GM18873 (cell line): ENCODE results near the gene MYO7B.
"Not testable (repeated sequence)": the region's sequence is repeated elsewhere in the genome, so short reads cannot be mapped to it uniquely, and the experiment has no call there.

Source experiments
- ATAC-seq: cut with Tn5 transposase; IDR thresholded peaks from one replicate; pipeline ENCODE4 v1.9.1; 2021; ENCODE audit warnings: mild to moderate bottlenecking, moderate library complexity, moderate number of reproducible peaks; ENCODE audit not compliant: unreplicated experiment, low FRiP score

Gene MYO7B

GRCh38 chr2:127523269-127523939 is 12.1 kb upstream of the MYO7B start:
- ATAC-seq, result no peak

DNA sequence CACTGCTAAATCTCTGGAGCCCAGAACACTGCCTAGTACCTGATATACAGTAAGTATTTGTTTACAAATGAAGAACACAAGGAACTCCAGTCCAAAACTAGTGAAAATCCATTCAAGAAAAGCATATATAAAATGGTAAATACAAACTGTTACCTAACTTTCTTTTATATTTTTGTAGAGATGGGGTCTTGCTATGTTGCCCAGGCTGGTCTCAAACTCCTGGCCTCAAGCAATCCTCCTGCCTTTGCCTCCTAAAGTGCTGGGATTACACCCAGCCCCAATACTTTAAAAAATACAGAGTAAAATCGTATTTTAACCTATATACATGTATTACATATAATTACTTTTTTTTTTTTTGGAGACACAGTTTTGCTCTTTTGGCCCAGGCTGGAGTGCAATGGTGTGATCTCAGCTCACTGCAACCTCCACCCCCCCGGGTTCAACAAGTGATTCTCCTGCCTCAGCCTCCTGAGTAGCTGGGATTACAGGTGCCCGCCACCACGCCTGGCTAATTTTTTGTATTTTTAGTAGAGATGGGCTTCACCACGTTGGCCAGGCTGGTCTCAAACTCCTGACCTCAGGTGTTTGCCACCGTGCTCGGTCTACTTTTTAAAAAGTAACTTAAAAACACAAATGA is 11.2 kb upstream of the MYO7B start:
- ATAC-seq, result not testable (repeated sequence)

- ATAC-seq, result no peak
These were observed 9.8 kb upstream of the MYO7B start for GRCh38 chr2:127525691-127526131.

DNA sequence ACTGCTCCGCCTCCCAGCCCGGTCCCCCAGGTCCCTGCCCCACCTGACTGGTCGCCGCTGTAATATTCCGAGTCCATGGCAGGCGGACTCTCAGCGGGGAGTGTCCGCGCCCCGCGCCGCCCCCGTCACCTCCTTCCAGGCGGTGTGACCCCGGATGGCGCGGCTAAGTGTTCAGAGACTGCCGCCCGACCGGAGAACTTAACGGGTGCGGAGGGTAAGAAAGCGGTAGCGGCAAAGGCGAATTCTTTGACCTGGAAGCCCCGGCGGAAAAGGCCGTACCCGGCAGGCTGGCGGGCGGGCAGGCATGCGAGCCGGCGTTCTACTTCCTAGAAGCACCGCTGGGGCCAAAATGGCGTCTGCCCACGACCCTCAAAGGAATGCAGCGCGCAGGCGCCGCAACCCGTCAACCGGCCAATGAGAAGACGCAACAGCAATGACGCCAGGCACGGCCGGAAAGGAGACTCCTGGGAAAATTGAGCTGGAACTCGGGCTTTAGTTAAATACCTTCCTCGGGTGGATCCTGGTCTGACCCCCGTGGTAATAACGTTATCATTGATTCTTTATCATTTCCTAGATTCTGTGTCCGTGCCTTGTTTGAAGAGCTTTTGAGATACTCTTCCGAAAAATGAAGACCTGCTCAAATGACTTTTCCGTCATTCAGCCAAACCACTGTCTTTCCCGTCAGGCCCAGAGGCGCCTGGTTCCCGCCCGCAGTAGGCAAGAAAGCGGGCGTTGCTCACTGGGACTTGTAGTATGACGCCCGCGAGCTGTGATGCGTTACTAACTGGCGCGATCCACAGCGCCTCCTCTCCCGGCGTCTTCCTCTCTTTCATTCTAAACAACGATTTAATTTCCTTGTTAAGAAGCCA is 9.1 kb upstream of the MYO7B start, which contains the start of gene IWS1:
Gene IWS1, minus strand, starts transcription at position 358 of the 869 bp plus-strand sequence. Its CDS starts 281 bp downstream, at position 77.
- ATAC-seq, result peak; percentile 78

DNA sequence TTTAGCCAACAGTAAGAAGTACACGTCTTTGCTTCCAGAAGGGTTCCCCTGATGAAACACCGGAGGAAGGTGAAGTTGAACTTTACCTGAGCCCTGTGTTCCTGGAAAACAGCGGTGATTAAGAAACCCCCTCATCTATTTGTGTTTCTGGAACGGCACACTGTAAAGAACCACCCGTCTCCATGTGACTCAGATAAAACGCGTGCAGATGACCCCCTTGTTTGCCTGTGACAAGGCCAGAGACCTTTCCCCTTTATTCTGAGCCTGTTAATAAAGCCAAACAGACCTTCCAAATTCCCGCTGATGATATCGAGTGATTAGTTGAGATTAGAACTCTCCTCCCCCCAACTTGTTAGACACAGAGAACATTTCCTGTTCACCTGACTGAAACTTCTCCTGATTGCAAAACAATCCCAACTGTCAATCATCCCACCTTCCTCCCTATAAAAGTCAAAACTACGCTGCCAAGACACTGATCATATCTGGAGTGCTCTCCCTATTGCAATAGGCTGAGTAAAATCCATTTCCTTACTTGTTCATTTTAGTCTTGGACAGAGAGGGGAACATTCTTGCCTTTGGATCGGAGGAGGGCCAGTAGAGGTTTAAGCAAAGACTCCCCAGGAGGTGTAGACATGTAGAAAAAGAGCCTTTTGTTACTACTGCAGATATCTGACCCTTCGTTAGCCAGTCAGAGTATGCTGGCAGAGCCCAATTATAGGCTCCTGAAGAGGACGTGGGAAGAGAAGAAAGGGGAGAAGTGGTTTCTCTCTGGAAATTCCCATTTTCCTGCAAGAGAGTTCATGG is 8.3 kb upstream of the MYO7B start:
- ATAC-seq, result no peak

GRCh38 chr2:127528487-127528886 is 7.0 kb upstream of the MYO7B start:
- no peak for ATAC-seq

- ATAC-seq, result not testable (repeated sequence)
These were observed 6.1 kb upstream of the MYO7B start for GRCh38 chr2:127529416-127529815.

- no peak for ATAC-seq
These were observed 5.0 kb upstream of the MYO7B start for GRCh38 chr2:127530245-127531140.

GRCh38 chr2:127531221-127531648 is 4.2 kb upstream of the MYO7B start:
- ATAC-seq, result no peak

- no peak for ATAC-seq
These were observed 3.2 kb upstream of the MYO7B start for GRCh38 chr2:127532296-127532695.

- no peak for ATAC-seq
These were observed 435 bp downstream of the MYO7B start for GRCh38 chr2:127535918-127536317.

- no peak for ATAC-seq
These were observed 1.4 kb downstream of the MYO7B start for GRCh38 chr2:127536707-127537541.

DNA sequence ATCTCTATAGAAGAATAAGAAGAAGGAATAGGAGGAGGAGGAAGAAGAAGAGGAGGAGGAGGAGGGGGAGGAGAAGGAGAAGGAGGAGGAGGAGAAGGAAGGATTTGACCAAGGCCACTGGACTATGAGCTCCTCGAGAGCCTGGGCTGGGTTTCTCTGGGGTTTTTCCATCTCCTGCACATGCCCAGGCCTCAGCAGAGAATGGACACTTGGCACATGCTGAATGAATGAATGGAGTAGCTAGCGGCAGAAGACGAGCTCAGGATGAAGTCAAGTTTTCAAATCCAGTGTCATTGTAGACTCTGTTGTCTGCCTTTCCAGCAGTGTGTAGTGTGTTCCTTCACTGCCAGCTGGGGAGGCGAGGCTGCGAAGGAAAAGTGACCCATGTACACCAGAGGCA is 2.2 kb downstream of the MYO7B start:
- no peak for ATAC-seq

GRCh38 chr2:127541809-127542208 is 6.3 kb downstream of the MYO7B start:
- ATAC-seq, result no peak

GRCh38 chr2:127542231-127542630 is 6.7 kb downstream of the MYO7B start:
- no peak for ATAC-seq

DNA sequence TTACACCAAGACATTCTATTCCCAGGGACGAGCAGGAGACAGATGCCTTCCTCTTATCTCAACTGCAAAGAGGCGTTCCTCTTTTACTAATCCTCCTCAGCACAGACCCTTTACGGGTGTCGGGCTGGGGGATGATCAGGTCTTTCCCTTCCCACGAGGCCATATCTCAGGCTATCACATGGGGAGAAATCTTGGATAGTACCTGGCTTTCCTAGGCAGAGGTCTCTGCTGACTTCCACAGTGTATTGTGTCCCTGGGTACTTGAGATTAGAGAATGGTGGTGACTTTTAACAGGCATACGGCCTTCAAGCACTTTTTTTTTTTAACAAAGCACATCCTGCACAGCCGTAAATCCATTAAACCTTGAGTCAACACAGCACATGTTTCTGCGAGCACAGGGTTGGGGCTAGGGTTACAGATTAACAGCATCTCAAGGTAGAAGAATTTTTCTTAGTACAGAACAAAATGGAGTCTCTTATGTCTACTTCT is 7.6 kb downstream of the MYO7B start:
- ATAC-seq, result not testable (repeated sequence)

DNA sequence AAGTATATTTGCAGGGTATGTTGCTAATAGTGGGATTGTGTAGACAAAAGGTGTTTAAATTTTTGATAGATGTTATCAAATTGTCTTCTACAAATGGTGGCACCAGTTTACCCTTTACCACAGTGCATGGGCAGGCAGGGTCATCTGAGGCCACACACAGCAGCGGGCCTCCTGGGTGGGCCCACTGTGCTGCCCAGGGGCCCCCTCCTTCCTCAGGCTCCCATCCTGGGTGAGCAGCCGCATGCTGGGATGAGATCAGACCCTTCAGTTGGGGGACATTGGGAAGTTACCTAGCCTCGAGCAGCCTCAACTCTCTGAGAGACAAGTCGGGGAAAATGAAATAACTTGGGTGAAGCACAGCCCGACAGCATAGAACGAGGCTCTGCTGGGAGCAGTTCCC is 9.7 kb downstream of the MYO7B start:
- no peak for ATAC-seq

DNA sequence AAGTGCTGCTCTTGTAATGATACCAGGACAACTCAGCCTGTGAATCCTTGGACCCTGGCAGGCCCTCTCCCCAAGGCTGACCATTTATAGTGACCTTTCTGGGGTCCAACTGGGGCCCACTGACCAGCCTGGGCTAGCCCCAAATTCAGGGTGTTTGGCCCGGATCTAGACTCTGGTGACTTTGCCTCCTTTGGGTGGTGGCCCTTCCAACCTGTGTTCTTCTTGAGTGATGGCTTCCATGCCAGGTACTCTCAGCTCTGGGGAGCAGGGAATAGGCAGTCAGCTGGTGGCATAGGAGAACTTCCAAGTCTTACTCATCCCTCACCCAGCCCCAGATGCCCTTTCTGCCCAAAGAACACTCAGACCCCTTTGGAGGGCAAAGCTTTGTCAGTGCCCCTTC is 10.3 kb downstream of the MYO7B start:
- no peak for ATAC-seq
